ENCODE data around the gene BACE2. TPM values are rescaled to one million over a fixed set of nuclear protein-coding genes. Genes with fewer than 3 reads are reported as not detected.

BACE2 gene
- total RNA-seq, result 0.28 and 1.9 TPM in 2 replicates

DNA sequence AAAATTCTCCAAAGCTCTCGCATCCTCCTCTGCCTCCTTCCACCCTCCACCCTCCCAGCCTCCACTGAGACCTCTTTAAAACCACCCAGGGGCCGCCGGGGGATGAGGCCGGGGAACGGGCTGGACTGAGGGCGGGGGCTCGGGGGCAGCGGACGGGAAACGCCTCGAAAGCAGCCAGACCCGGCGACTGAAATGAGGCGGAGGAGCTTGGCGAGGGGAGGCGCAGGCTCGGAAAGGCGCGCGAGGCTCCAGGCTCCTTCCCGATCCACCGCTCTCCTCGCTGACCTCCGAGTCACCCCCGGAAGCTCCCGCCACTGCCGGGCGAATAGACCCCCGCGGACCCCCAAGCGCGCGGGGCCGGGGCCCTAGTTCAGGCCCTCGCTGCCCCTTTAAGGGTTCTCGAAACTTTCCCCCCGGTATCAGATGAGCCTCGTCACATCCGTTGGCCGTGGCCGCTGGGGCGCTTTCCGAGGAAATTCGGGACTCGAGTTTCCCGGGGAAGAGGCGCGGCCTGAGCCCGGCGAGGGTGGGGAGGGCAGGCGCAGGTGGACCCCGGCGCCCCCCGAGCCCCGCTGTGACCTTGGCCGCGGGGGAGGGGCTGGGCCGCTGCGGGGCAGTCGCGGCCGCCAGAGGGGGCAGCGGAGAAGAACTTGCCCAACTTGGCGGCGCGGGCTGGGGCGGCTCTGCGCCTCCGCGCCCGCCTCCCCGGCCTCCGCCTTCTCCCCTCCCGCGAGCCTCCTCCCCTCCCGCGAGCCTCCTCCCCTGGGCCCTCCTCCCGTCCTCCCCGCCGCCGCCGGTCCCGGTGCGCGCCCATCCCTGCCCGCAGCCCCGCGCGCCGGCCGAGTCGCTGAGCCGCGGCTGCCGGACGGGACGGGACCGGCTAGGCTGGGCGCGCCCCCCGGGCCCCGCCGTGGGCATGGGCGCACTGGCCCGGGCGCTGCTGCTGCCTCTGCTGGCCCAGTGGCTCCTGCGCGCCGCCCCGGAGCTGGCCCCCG, at the start of gene BACE2:
TSS of gene BACE2 (plus strand) at position 813 of the 995 bp plus-strand sequence. CDS start at position 917, 104 bp downstream.
- Mint-ChIP-seq H3K9me3 (no peaks in the 10 kb centered on the region), H3K27me3 (peaks cover 58% of the 10 kb centered on the region), H3K36me3 (ENCODE audit: low read depth) (no peaks in the 10 kb centered on the region), H3K27ac (peak within 1 kb of the TSS; percentile 26), H3K4me1 (peaks cover 5% of the 10 kb centered on the region), H3K4me3 (peak within 1 kb of the TSS; percentile 73)
- peak; percentile 87 for DNase-seq
- intact Hi-C loops (cut with micrococcal nuclease), result no loop called here

DNA sequence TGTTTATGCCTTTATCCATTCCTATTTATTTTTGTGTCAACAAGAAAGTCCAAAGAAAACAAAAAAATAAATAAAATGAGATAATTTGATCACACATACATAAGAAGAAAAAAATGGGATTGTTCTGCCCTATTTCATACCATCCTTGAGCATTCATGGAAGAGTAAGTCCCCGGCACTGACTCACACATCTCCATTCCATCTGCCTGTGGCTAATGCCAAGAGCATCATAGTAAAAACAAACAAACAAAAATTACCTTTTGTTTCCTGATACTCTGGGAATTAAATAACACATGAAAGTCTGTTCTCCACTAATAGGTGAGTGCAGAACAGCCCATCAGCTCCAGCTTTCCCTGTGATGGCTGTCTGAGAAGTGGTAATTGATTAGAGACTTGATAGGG, 48.1 kb upstream of the BACE2 start:
- intact Hi-C loops (cut with micrococcal nuclease), result no loop called here
- Mint-ChIP-seq H3K4me3 (no peak overlapping the region), H3K27ac (no peak overlapping the region), H3K27me3 (no peaks in the 10 kb centered on the region), H3K9me3 (no peaks in the 10 kb centered on the region), H3K36me3 (ENCODE audit: low read depth) (no peaks in the 10 kb centered on the region), H3K4me1 (no peaks in the 10 kb centered on the region)
- DNase-seq, result no peak

DNA sequence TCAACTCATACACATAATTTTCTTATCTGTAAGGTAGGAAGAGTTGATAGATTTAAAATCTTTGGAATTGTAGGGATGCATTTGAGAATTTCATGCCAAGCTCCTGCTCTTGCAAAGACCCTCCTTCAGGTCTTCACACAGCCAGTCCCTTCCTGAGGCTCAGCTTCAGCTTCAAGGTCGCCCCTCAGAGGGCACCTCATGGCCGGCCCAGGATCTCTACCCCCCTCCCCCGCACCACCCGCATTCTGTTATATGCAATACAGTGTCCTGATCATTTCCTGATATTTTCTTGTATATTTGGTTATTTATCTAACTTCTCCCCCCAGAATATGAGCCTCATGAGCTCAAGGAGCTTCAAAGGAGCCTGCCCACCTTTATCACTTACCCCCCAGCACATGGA, 47.0 kb upstream of the BACE2 start:
- DNase-seq, result no peak
- Mint-ChIP-seq H3K9me3 (no peaks in the 10 kb centered on the region), H3K36me3 (ENCODE audit: low read depth) (no peaks in the 10 kb centered on the region), H3K4me3 (no peak overlapping the region), H3K4me1 (no peaks in the 10 kb centered on the region), H3K27me3 (no peaks in the 10 kb centered on the region), H3K27ac (no peak overlapping the region)
- intact Hi-C loops (cut with micrococcal nuclease), result no loop called here

DNA sequence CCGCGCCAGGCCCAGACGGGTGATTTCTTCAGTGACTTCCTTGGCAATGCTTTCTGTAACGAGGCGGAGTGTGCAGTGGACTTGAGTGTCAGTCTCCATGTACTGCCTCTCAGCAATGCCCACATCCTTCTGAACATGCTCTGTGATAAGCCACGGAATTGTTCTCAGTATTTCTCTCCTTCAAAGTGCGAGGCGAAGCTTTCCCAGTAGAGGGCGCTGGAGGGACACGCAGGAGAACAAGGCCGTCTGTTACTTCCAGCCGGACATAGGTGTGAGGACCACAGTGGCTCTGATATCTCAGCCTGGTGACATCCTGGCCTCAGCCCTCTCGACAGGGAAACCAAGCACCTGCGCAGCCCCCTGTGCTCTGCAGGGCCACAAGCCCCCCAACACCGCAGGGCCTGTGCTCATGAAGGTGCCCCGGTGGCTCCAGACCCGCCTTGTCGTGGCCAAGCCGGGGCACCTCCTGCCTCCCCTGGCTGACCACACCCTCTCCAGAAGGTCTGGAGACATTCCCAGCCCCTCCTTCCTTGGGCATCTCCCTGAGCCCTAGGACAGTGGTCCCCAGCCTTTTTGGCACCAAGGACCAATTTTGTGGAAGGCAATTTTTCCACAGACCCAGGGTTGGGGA, 46.1 kb upstream of the BACE2 start:
- H3K27me3 Mint-ChIP-seq, result no peaks in the 10 kb centered on the region
- DNase-seq, result peak; percentile 90
- no peaks in the 10 kb centered on the region for H3K36me3 Mint-ChIP-seq (ENCODE audit: low read depth)
- no peak overlapping the region for H3K4me3 Mint-ChIP-seq
- no peaks in the 10 kb centered on the region for H3K4me1 Mint-ChIP-seq
- intact Hi-C loops (cut with micrococcal nuclease), result no loop called here
- H3K27ac Mint-ChIP-seq, result no peak overlapping the region
- no peaks in the 10 kb centered on the region for H3K9me3 Mint-ChIP-seq

DNA sequence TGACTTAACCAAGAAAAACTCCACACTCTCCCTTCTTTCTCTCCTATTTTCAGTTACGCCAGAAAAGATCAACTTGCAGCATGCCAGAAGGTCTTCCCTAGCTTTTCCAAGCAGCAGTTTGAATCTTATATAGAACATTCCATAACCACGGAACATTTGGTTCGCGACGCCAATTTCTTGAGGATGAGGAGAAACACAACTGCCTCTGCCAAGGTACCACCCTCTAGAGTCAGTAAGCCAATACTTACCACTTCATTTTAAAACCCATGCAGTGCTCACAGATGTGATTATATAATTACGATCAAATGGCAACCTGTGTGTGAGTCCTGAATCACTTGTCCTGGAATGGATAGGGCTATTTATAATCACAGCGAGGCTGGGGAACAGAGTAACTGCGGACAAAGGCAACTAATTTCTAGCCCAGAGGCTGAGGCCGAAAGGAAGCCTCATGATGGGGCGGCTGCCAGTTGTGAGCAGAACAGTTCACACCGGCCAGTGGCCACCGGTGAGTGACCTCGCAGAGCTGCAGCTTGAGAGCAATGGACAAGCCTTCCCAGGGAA, 43.2 kb upstream of the BACE2 start:
- intact Hi-C loops (cut with micrococcal nuclease), result no loop called here
- peaks cover 3% of the 10 kb centered on the region for H3K27me3 Mint-ChIP-seq

DNA sequence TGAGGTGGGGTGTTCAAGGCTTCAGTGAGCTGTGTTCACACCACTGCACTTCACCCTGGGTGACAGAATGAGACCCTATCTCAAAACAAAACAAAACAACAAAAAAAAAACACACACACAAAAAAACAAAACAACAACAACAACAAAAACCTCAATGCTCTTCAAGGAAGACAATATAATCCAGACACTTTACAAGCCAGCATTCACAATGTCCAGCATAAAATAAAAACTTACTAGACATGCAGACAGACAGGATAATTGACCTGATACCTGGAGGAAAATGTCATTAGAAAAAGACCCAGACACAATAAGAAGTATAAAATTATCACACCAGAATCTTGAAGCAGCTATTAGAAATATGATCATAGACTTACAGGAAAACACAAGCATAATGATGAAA, 39.0 kb upstream of the BACE2 start:
- Mint-ChIP-seq H3K27me3 (peaks cover 8% of the 10 kb centered on the region), H3K4me3 (no peak overlapping the region), H3K9me3 (no peaks in the 10 kb centered on the region), H3K27ac (no peak overlapping the region), H3K36me3 (ENCODE audit: low read depth) (no peaks in the 10 kb centered on the region), H3K4me1 (peaks cover 3% of the 10 kb centered on the region)
- intact Hi-C loops (cut with micrococcal nuclease), result no loop called here
- DNase-seq, result no peak

More for the DNA sequence above, 43.2 kb upstream of the BACE2 start:
- H3K4me1 Mint-ChIP-seq, result no peaks in the 10 kb centered on the region
- no peak overlapping the region for H3K27ac Mint-ChIP-seq
- H3K36me3 Mint-ChIP-seq (ENCODE audit: low read depth), result no peaks in the 10 kb centered on the region
- H3K4me3 Mint-ChIP-seq, result no peak overlapping the region
- no peaks in the 10 kb centered on the region for H3K9me3 Mint-ChIP-seq
- no peak for DNase-seq

DNA sequence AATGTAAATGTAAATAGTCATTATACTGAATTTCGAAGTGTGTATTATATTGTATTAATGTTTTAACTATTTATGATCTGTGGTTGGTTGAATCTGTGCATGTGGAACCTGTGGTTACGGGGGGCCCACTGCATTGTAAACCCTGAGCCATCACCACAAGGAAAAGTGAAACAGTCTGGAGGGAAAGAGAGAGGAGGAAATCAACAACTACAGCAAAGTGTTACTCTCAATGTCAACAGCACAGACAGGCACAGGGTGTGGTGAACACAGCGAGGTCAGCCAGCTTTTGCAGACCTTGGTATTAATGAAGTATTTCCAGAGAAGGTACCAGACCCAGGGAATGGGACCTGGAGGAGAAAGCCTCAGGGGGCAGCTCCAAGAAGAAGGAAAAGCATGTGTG, 37.1 kb upstream of the BACE2 start:
- no peak for DNase-seq
- Mint-ChIP-seq H3K9me3 (no peaks in the 10 kb centered on the region), H3K27ac (no peak overlapping the region), H3K36me3 (ENCODE audit: low read depth) (no peaks in the 10 kb centered on the region), H3K4me1 (peaks cover 3% of the 10 kb centered on the region), H3K27me3 (peaks cover 8% of the 10 kb centered on the region), H3K4me3 (no peak overlapping the region)
- intact Hi-C loops (cut with micrococcal nuclease), result no loop called here

DNA sequence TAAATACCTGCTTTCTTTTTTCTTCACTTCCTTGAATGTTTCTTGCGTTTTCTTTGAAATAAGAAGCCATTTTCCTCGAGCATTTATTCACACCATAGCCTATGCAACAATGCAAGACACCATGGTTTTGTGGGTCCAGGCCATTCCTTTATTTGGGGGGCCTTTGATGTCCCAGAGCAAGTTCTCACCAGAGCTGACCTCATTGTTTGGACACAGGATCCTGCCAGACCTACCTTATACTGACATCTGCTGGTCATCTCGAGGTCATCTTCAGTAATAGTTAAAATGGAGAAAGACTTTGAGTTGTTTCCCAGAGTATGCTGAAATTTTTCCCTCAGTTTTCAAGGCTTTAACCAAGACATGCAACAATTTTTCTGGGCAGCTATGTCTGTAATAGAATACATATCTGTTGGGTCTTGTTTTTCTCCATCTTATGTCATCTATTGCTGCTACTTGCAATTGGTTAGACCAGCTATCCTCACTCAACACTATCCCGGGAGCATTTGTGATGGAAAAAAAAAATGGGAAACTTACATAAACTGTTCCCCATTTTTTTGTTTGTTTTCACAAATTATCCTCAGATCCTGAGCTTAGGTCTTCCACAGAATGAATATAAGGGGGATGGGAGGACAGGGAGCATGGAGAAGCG, 34.0 kb upstream of the BACE2 start:
- Mint-ChIP-seq H3K36me3 (ENCODE audit: low read depth) (no peaks in the 10 kb centered on the region), H3K27ac (no peak overlapping the region), H3K27me3 (peaks cover 8% of the 10 kb centered on the region), H3K4me3 (no peak overlapping the region), H3K4me1 (peaks cover 3% of the 10 kb centered on the region), H3K9me3 (no peaks in the 10 kb centered on the region)
- intact Hi-C loops (cut with micrococcal nuclease), result no loop called here
- DNase-seq, result no peak

DNA sequence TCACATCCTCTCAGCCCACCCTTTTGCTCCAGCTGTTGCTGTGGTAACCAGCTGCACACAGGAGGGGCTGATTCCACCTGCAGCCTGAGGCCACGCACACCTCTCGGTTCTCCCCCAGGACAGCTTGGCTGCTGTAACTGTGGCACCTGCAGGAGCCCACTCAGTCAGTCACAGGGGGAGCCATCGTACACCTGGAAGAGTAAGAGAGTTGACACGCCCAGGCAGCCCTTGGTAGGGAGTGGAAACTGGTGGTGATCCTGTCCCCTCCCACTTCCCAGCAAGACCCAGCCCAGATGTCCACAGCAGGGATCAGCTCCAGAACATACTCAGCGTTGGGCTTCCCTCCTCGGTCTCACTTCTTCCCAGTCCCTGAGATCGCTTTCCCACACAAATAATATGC, 32.2 kb upstream of the BACE2 start:
- peaks cover 2% of the 10 kb centered on the region for H3K27me3 Mint-ChIP-seq
- intact Hi-C loops (cut with micrococcal nuclease), result no loop called here
- no peaks in the 10 kb centered on the region for H3K36me3 Mint-ChIP-seq (ENCODE audit: low read depth)
- H3K4me3 Mint-ChIP-seq, result no peak overlapping the region
- H3K9me3 Mint-ChIP-seq, result no peaks in the 10 kb centered on the region
- H3K27ac Mint-ChIP-seq, result no peak overlapping the region
- DNase-seq, result no peak
- H3K4me1 Mint-ChIP-seq, result peaks cover 3% of the 10 kb centered on the region

DNA sequence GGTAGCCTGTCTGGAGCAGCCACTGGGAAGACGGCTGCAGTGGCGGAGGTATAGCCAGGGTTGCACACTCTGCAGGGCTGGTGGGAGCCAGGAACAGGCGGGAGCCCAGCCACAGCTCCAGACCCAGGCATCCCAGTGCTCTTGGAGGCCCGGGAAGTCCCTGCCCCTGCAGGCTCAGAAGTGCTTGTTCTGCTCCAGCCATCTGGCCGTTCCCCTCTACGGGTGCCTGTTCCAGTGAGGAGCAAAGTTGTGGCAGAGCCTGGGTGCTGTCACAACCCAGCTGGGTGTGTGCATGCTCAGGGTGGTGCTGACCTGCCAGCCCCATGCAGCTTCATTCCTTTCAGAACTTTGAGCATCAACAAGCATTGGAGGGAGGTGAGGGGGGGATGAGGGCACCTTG, 31.7 kb upstream of the BACE2 start:
- no peak overlapping the region for H3K4me3 Mint-ChIP-seq
- no peak overlapping the region for H3K27ac Mint-ChIP-seq
- no peaks in the 10 kb centered on the region for H3K36me3 Mint-ChIP-seq (ENCODE audit: low read depth)
- H3K27me3 Mint-ChIP-seq, result peaks cover 2% of the 10 kb centered on the region
- no peaks in the 10 kb centered on the region for H3K9me3 Mint-ChIP-seq
- intact Hi-C loops (cut with micrococcal nuclease), result no loop called here
- DNase-seq, result no peak
- H3K4me1 Mint-ChIP-seq, result no peaks in the 10 kb centered on the region

DNA sequence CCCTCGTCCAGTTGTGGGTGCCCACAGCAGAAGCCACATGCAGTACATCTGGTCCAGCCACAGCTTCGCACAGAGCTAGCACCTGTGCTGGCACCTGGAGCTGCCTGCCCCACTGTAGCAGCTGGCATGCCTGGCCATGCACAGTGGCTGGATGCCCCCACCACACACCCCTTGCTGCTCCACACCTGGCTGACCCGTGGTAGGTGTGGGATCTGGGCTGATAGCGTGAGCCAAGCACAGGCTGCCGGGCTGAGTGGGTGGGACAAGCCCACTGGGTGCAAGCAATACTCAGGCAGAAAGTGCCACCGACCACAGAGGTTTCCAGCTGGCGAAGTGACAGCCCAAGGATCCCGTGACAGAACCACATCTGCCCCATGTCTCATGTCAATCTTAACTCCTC, 30.6 kb upstream of the BACE2 start:
- Mint-ChIP-seq H3K27me3 (no peaks in the 10 kb centered on the region), H3K4me1 (no peaks in the 10 kb centered on the region), H3K27ac (no peak overlapping the region), H3K9me3 (no peaks in the 10 kb centered on the region), H3K4me3 (no peak overlapping the region), H3K36me3 (ENCODE audit: low read depth) (no peaks in the 10 kb centered on the region)
- DNase-seq, result no peak
- intact Hi-C loops (cut with micrococcal nuclease), result no loop called here

DNA sequence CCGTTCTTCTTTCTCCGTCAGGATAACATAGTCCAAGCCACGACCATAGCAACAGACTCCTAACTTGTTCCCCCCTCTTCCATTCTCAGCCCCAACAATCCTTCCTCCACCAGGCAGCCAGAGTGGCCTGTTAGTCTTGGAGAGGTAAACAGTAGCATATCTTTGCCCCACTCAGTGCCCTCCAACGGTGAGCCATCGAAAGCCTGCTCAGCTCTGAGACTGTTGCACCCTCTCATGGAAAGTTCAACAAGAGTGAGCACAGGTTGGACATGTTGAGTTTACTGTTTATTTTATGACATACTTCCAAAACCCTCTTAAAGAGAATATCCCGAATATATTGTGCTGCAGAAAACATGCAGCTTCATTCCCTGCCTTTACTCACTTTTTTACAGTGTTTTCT, 30.1 kb upstream of the BACE2 start:
- H3K36me3 Mint-ChIP-seq (ENCODE audit: low read depth), result no peaks in the 10 kb centered on the region
- no peaks in the 10 kb centered on the region for H3K4me1 Mint-ChIP-seq
- H3K27ac Mint-ChIP-seq, result no peak overlapping the region
- no peaks in the 10 kb centered on the region for H3K9me3 Mint-ChIP-seq
- H3K4me3 Mint-ChIP-seq, result no peak overlapping the region
- H3K27me3 Mint-ChIP-seq, result no peaks in the 10 kb centered on the region
- intact Hi-C loops (cut with micrococcal nuclease), result no loop called here
- DNase-seq, result no peak

DNA sequence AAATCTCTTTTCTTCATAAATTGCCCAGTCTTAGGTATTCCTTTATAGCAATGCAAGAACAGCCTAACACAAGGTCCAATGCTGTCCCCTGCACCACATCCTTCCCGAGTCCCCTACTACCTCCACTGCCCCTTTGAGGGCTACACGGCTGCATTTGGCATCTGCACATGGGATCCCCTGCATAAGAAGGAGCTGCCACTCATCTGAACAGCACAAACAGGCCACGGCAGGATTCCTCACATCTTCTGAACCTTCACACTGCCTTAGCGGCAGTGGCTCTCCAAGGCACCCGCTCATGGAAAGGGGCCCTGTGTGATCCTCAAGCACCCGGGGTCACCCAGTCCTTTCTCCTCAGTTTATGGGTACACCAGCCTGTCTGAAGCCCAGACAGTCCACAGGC, 29.2 kb upstream of the BACE2 start:
- H3K36me3 Mint-ChIP-seq (ENCODE audit: low read depth), result no peaks in the 10 kb centered on the region
- H3K4me1 Mint-ChIP-seq, result no peaks in the 10 kb centered on the region
- H3K9me3 Mint-ChIP-seq, result no peaks in the 10 kb centered on the region
- no peak overlapping the region for H3K4me3 Mint-ChIP-seq
- H3K27me3 Mint-ChIP-seq, result no peaks in the 10 kb centered on the region
- intact Hi-C loops (cut with micrococcal nuclease), result no loop called here
- no peak for DNase-seq
- no peak overlapping the region for H3K27ac Mint-ChIP-seq

DNA sequence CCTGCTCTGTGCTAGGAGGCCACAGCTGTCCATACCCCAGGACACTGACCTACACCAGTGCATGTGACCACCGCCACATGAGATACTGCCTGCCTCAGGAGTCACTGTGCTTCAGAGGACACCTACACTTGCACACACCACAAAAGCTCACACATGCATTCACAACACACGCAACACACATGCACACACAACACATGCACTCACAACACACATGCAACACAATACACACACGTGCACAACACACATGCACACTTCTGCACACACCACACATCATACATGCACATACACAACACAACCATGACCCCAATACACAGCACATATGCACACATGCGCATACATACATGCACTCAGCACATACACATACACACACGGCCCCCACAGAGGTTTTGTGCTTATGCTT, 28.7 kb upstream of the BACE2 start:
- intact Hi-C loops (cut with micrococcal nuclease), result no loop called here
- Mint-ChIP-seq H3K27me3 (no peaks in the 10 kb centered on the region), H3K36me3 (ENCODE audit: low read depth) (no peaks in the 10 kb centered on the region), H3K4me1 (no peaks in the 10 kb centered on the region), H3K27ac (no peak overlapping the region), H3K9me3 (no peaks in the 10 kb centered on the region), H3K4me3 (no peak overlapping the region)
- no peak for DNase-seq

All from activated CD4-positive, alpha-beta T cell treated with anti-CD3 and anti-CD28 coated beads, Interleukin-2, amount 10 ng/mL, durations not matched to agents 24 days and 14 days (primary cell).